KMS-11 (cell line): Measurements from ENCODE around the gene ILDR2.

ENCODE experiments used
- H2AFZ ChIP-seq: fragments of 200-600 bp; sonication (generic); 2 replicates; pipeline ENCODE4 v1.6.1; 2016; ENCODE audit warnings: antibody characterized with exemption, mixed run types, low read depth
- H3K27ac ChIP-seq: fragments of 200-600 bp; sonication (generic); 2 replicates; pipeline ENCODE4 v1.6.1; 2016; ENCODE audit warnings: mild to moderate bottlenecking, mixed run types
- H3K27me3 ChIP-seq: fragments of 200-600 bp; sonication (generic); 2 replicates; pipeline ENCODE4 v1.6.1; 2017; ENCODE audit warnings: mild to moderate bottlenecking, low read depth, mixed run types, moderate library complexity; ENCODE audit not compliant: insufficient read depth
- H3K36me3 ChIP-seq: fragments of 200-600 bp; sonication (generic); 2 replicates; pipeline ENCODE4 v1.6.1; 2017; ENCODE audit warnings: mild to moderate bottlenecking, mixed run types; ENCODE audit not compliant: insufficient read depth
- H3K4me1 ChIP-seq: fragments of 200-600 bp; sonication (generic); 2 replicates; pipeline ENCODE4 v1.6.1; 2016; ENCODE audit warnings: mild to moderate bottlenecking, low read depth, mixed run types; ENCODE audit not compliant: poor library complexity, severe bottlenecking
- H3K4me2 ChIP-seq: fragments of 200-600 bp; sonication (generic); 2 replicates; pipeline ENCODE4 v1.7.0; 2016; ENCODE audit warnings: mild to moderate bottlenecking, mixed run types
- H3K4me3 ChIP-seq: fragments of 200-600 bp; sonication (generic); IDR thresholded peaks from 2 replicates; pipeline ENCODE4 v1.6.1; 2017; ENCODE audit warnings: low read depth, low read length, mixed read lengths; ENCODE audit not compliant: insufficient read depth
- H3K79me2 ChIP-seq: fragments of 200-600 bp; sonication (generic); 2 replicates; pipeline ENCODE4 v1.6.1; 2016; ENCODE audit warnings: low read depth, mixed run types; ENCODE audit not compliant: insufficient read depth
- H3K9ac ChIP-seq: fragments of 200-600 bp; sonication (generic); 2 replicates; pipeline ENCODE4 v1.6.1; 2016; ENCODE audit warnings: mild to moderate bottlenecking, mixed run types
- H4K20me1 ChIP-seq: fragments of 200-600 bp; sonication (generic); 2 replicates; pipeline ENCODE4 v1.6.1; 2016; ENCODE audit warnings: mild to moderate bottlenecking, mixed run types; ENCODE audit not compliant: insufficient read depth
- TF ChIP-seq, protein P1 (sequence below): fragments of 200-600 bp; sonication (generic); conservative IDR thresholded peaks from 2 replicates; pipeline ENCODE4 v1.6.1; 2017; ENCODE audit warnings: low read depth, mild to moderate bottlenecking, antibody characterized with exemption, low read length, moderate library complexity, mixed read lengths

Gene ILDR2

DNA sequence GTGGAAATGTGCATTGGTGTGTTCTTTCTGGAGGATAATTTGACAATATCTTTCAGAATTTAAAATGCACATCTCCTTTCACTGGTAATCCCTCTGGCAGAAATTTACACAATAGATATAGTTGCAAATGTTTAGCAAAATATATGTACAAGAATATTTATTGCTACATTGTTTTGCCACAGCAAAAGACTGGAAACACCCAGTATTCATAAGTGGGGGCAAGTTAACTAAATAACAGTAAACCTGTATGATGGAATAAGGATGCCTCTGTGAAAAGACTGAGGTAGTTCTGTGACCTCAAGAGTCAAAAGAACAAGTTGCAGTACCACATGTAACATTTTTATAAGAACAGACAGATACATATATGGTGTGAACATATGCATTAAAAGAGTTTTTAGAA, 85.6 kb downstream of the ILDR2 start:
- TF ChIP-seq, protein P1, sequence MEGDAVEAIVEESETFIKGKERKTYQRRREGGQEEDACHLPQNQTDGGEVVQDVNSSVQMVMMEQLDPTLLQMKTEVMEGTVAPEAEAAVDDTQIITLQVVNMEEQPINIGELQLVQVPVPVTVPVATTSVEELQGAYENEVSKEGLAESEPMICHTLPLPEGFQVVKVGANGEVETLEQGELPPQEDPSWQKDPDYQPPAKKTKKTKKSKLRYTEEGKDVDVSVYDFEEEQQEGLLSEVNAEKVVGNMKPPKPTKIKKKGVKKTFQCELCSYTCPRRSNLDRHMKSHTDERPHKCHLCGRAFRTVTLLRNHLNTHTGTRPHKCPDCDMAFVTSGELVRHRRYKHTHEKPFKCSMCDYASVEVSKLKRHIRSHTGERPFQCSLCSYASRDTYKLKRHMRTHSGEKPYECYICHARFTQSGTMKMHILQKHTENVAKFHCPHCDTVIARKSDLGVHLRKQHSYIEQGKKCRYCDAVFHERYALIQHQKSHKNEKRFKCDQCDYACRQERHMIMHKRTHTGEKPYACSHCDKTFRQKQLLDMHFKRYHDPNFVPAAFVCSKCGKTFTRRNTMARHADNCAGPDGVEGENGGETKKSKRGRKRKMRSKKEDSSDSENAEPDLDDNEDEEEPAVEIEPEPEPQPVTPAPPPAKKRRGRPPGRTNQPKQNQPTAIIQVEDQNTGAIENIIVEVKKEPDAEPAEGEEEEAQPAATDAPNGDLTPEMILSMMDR: no peak
- no peak overlapping the region for H2AFZ ChIP-seq
- no peak overlapping the region for H3K27ac ChIP-seq

DNA sequence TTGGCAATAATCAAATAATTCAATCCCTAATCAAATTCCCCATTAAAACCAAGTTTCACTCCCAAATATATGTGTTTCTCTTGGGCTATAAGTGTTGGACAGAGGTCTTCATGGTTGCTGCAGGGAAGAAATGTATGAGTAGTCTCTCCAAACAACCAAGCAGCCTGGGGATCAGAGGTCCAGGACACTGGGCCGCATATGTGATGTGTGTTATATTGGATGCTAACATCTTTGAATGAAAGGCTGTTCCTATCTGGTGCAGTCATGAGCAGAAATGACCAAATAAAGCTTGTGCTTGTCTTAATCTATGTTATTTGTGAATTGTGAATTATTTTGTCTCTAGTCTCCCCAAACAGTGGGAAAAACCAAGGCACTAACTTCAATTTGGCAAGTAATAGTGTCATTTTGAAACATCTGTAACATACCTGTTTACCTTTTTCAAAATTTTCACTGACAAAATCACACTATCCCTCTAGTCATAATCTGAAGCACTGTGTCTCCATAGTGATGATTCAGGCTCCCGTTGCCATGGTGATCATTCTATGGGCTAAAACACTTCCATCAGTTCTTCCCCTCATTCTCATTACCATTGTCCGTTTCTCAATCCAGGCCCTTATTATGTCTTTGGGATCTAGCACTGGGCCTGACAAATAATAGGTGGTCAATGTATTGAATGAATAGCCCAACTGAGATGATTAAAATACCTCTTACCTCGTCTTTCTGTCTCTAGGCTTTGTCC, 86.8 kb downstream of the ILDR2 start:
- H3K79me2 ChIP-seq: no peaks in the 10 kb centered on the region
- no peak overlapping the region for H2AFZ ChIP-seq
- H3K4me3 ChIP-seq: no peak overlapping the region
- H3K9ac ChIP-seq: no peak overlapping the region
- no peaks in the 10 kb centered on the region for H3K36me3 ChIP-seq
- TF ChIP-seq, protein P1: no peak
- no peak overlapping the region for H3K4me2 ChIP-seq
- H4K20me1 ChIP-seq: no peaks in the 10 kb centered on the region
- H3K4me1 ChIP-seq: peaks cover 10% of the 10 kb centered on the region
- no peak overlapping the region for H3K27ac ChIP-seq
- H3K27me3 ChIP-seq: no peaks in the 10 kb centered on the region

More for the DNA sequence above, 85.6 kb downstream of the ILDR2 start:
- H3K27me3 ChIP-seq: no peaks in the 10 kb centered on the region
- no peaks in the 10 kb centered on the region for H4K20me1 ChIP-seq
- peaks cover 7% of the 10 kb centered on the region for H3K4me1 ChIP-seq
- H3K36me3 ChIP-seq: no peaks in the 10 kb centered on the region
- H3K4me3 ChIP-seq: no peak overlapping the region
- H3K9ac ChIP-seq: no peak overlapping the region
- no peak overlapping the region for H3K4me2 ChIP-seq
- no peaks in the 10 kb centered on the region for H3K79me2 ChIP-seq

DNA sequence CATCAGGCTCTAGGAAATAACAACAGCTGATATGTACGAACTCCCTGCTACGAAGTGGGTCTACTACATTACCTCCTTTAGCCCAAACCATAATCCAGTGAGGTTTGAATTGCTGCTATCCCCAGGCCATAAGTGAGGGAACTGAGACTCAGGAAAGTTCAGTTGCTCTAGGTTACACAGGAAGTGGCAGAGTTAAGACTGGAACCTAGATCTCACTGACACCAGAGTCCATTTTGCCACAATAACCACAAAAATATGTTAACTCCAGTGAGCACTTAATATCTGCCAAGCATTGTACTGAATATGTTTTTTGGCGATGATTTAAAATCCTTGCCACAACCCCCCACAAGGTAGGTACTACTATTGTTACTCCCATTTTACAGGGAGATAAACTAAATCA, 90.4 kb downstream of the ILDR2 start:
- TF ChIP-seq, protein P1: no peak
- no peaks in the 10 kb centered on the region for H3K27me3 ChIP-seq
- no peak overlapping the region for H3K9ac ChIP-seq
- H3K79me2 ChIP-seq: no peaks in the 10 kb centered on the region
- no peak overlapping the region for H3K27ac ChIP-seq
- no peaks in the 10 kb centered on the region for H4K20me1 ChIP-seq
- H2AFZ ChIP-seq: no peak overlapping the region
- H3K4me3 ChIP-seq: no peak overlapping the region
- no peaks in the 10 kb centered on the region for H3K36me3 ChIP-seq
- peak overlapping the region; percentile 8; the same call in 1 of the 2 replicates for H3K4me2 ChIP-seq
- H3K4me1 ChIP-seq: peaks cover 10% of the 10 kb centered on the region

DNA sequence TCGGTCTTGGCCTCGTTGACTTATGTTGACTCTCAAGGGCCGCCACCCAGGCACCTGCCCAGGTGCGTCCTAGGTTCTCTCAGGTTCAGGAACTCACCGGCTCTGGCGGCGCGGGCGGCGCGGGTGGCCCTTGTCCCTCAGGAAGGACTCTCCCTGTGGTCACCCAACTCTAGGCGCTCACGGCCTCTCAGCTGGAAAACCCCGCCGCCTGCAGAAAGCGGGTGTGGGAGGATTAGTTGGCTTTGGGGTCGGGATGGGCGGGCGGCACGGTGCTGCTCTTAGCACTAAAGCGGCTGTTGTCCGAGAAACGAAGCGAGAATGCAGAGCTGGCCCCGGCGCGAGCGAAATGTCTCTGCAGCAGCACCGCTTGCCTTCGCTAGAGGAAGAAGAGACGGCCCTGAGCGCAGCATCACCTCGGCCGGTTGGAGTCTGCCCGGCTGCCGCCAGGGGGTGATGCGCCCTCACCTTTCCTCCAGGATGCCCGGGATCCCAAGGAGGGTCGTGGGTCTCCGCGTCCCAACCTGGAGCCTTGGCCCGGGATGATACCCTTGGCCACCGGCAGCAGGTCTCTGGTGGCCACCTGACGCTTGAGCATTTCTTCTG, 91.2 kb downstream of the ILDR2 start:
- no peak overlapping the region for H3K4me3 ChIP-seq
- H3K36me3 ChIP-seq: no peaks in the 10 kb centered on the region
- no peaks in the 10 kb centered on the region for H3K79me2 ChIP-seq
- TF ChIP-seq, protein P1: no peak
- H4K20me1 ChIP-seq: no peaks in the 10 kb centered on the region
- peaks cover 10% of the 10 kb centered on the region for H3K4me1 ChIP-seq
- no peak overlapping the region for H3K9ac ChIP-seq
- no peak overlapping the region for H2AFZ ChIP-seq
- H3K27me3 ChIP-seq: no peaks in the 10 kb centered on the region
- no peak overlapping the region for H3K4me2 ChIP-seq
- H3K27ac ChIP-seq: no peak overlapping the region
